Measurements from ENCODE around the gene KCNE1. TPM values are rescaled to one million over a fixed set of nuclear protein-coding genes. Genes with fewer than 3 reads are reported as not detected.

KCNE1 gene
- total RNA-seq, 3 donors from 2014 or later = 0.32 to 1.4 (median 0.55) TPM

GRCh38 chr21:34518301-34518700 lies 6.3 kb upstream of the KCNE1 start:
- no peak for DNase-seq
- no peaks in the 10 kb centered on the region for H3K36me3 ChIP-seq (ENCODE audit: low read depth)
- intact Hi-C loops (cut with DNase I, micrococcal nuclease) = no loop called here

GRCh38 chr21:34517491-34518245 lies 5.7 kb upstream of the KCNE1 start:
- H3K36me3 ChIP-seq (ENCODE audit: low read depth) = no peaks in the 10 kb centered on the region
- TF ChIP-seq CTCF (IDR thresholded peaks at IDR 0.05) = no peak
- intact Hi-C loops (cut with DNase I, micrococcal nuclease) = no loop called here
- no peak overlapping the region for H3K4me3 ChIP-seq
- H3K9me3 ChIP-seq = no peaks in the 10 kb centered on the region
- DNase-seq (no peak), ATAC-seq (peak; percentile 51)
- H3K4me1 ChIP-seq (ENCODE audit: low read depth) = peaks cover 4% of the 10 kb centered on the region

More at GRCh38 chr21:34518301-34518700, 6.3 kb upstream of the KCNE1 start:
- Histone ChIP-seq H3K9me3 (no peaks in the 10 kb centered on the region), H3K4me3 (no peak overlapping the region), H3K4me1 (ENCODE audit: low read depth) (peaks cover 10% of the 10 kb centered on the region)
- ATAC-seq = no peak
- TF ChIP-seq CTCF (IDR thresholded peaks at IDR 0.05) = no peak

- no peak for ATAC-seq
- DNase-seq = no peak
- no peaks in the 10 kb centered on the region for H3K9me3 ChIP-seq
- TF ChIP-seq CTCF (IDR thresholded peaks at IDR 0.05) = no peak
- H3K4me1 ChIP-seq (ENCODE audit: low read depth) = no peaks in the 10 kb centered on the region
- intact Hi-C loops (cut with DNase I, micrococcal nuclease) = no loop called here
- H3K36me3 ChIP-seq (ENCODE audit: low read depth) = no peaks in the 10 kb centered on the region
- no peak overlapping the region for H3K4me3 ChIP-seq
Measured at GRCh38 chr21:34517039-34517438, 5.0 kb upstream of the KCNE1 start.

GRCh38 chr21:34514576-34515115 lies 2.6 kb upstream of the KCNE1 start:
- TF ChIP-seq CTCF (IDR thresholded peaks at IDR 0.05) = no peak
- intact Hi-C loops (cut with DNase I, micrococcal nuclease) = no loop called here
- DNase-seq (no peak), ATAC-seq (no peak)
- Histone ChIP-seq H3K36me3 (ENCODE audit: low read depth) (no peaks in the 10 kb centered on the region), H3K4me1 (ENCODE audit: low read depth) (peaks cover 7% of the 10 kb centered on the region), H3K4me3 (no peak overlapping the region), H3K9me3 (no peaks in the 10 kb centered on the region)

- H3K36me3 ChIP-seq (ENCODE audit: low read depth) = no peaks in the 10 kb centered on the region
Measured at GRCh38 chr21:34513129-34513675, 1.2 kb upstream of the KCNE1 start.

More at GRCh38 chr21:34513129-34513675, 1.2 kb upstream of the KCNE1 start:
- Histone ChIP-seq H3K9me3 (no peaks in the 10 kb centered on the region), H3K4me1 (ENCODE audit: low read depth) (peaks cover 7% of the 10 kb centered on the region), H3K4me3 (no peak overlapping the region)
- no peak for TF ChIP-seq CTCF (IDR thresholded peaks at IDR 0.05)
- ATAC-seq = no peak
- intact Hi-C loops (cut with DNase I, micrococcal nuclease) = no loop called here
- DNase-seq = no peak

Data from mucosa of descending colon (tissue), 3 donors.